B cell (primary cell): ENCODE measurements around the gene FBLN7. TPM values are rescaled to one million over a fixed set of nuclear protein-coding genes. Genes with fewer than 3 reads are reported as not detected.

ENCODE experiments used
- ATAC-seq: fragments of 200-7000 bp; cut with Tn5 transposase; one replicate; pipeline ENCODE4 v1.10.0; 2021; ENCODE audit warnings: low read depth, mild to moderate bottlenecking, moderate number of reproducible peaks, moderate library complexity
- CTCF ChIA-PET: fragments of 350-600 bp; sonication (Branson Sonifier 250); formaldehyde crosslinking; loops from one replicate; lab custom pipeline; 2021; ENCODE audit warnings: antibody characterized with exemption, inconsistent platforms; lab: Charles Lee
- POLR2A ChIA-PET: fragments of 350-600 bp; sonication (Branson Sonifier 250); formaldehyde crosslinking; loops from one replicate; lab custom pipeline; 2021; ENCODE audit warnings: antibody characterized with exemption; lab: Charles Lee
- DNase-seq: peaks from one replicate; pipeline ENCODE4 v3.0.0; 2013
- H2AFZ ChIP-seq: 2 replicates; pipeline ENCODE4 v1.6.1; 2012; ENCODE audit warnings: mild to moderate bottlenecking, low read depth, low read length; ENCODE audit not compliant: insufficient read depth, poor library complexity, severe bottlenecking
- H3K27ac ChIP-seq, 2 donors: 1 replicate in 1 of 2; 2 replicates in 1 of 2; pipeline ENCODE4 v1.5.1; 2012 to 2013; ENCODE audit warnings: low read length in 2 of 2, mild to moderate bottlenecking in 2 of 2, moderate library complexity in 1 of 2
- H3K27me3 ChIP-seq, 4 experiments: fragments of 200-600 bp in 1 of 4; sonication (generic) in 1 of 4; replicated peaks in 1 of 4; 1 replicate in 2 of 4; 2 replicates in 2 of 4; pipeline versions ENCODE4 v1.6.1 to v1.7.0; 2013 to 2016; ENCODE audit warnings: low read length in 3 of 4, mild to moderate bottlenecking in 2 of 4, mixed read lengths in 1 of 4, moderate library complexity in 1 of 4; ENCODE audit not compliant: insufficient read depth in 4 of 4, control insufficient read depth in 3 of 4; ENCODE audit errors: control extremely low read depth in 1 of 4
- H3K36me3 ChIP-seq, 2 experiments: replicated peaks in 1 of 2; 1 replicate in 1 of 2; 2 replicates in 1 of 2; pipeline versions ENCODE4 v1.6.1 to v1.7.1; 2013; ENCODE audit warnings: low read length in 1 of 2; ENCODE audit not compliant: insufficient read depth in 2 of 2, control insufficient read depth in 1 of 2; ENCODE audit errors: control extremely low read depth in 1 of 2, extremely low read depth in 1 of 2
- H3K4me1 ChIP-seq, 2 donors: fragments of 200-600 bp in 1 of 2; sonication (generic) in 1 of 2; 1 replicate in 1 of 2; 2 replicates in 1 of 2; pipeline versions ENCODE4 v1.5.1 to v1.6.1; 2013 to 2017; ENCODE audit warnings: low read length in 2 of 2; ENCODE audit not compliant: control insufficient read depth in 2 of 2, insufficient read depth in 2 of 2
- H3K4me2 ChIP-seq: replicated peaks from 2 replicates; pipeline ENCODE3; 2012; ENCODE audit warnings: mild to moderate bottlenecking, low read depth, low read length; ENCODE audit not compliant: poor library complexity, severe bottlenecking
- H3K4me3 ChIP-seq, 5 experiments: fragments of 200-600 bp in 1 of 5; sonication (generic) in 1 of 5; 1 replicate in 3 of 5; 2 replicates in 2 of 5; pipeline versions ENCODE4 v1.5.1 to v1.7.0; 2011 to 2016; ENCODE audit warnings: low read length in 4 of 5, mild to moderate bottlenecking in 4 of 5, low read depth in 2 of 5, control low read depth in 1 of 5, moderate library complexity in 1 of 5; ENCODE audit not compliant: insufficient read depth in 1 of 5; ENCODE audit errors: control extremely low read depth in 1 of 5, extremely low read depth in 1 of 5
- H3K79me2 ChIP-seq: fragments of 200-600 bp; sonication (generic); one replicate; pipeline ENCODE4 v1.6.0; 2016; ENCODE audit warnings: low read length; ENCODE audit not compliant: control insufficient read depth, insufficient read depth
- H3K9ac ChIP-seq: fragments of 200-600 bp; sonication (generic); 2 replicates; pipeline ENCODE4 v1.6.1; 2017; ENCODE audit warnings: mild to moderate bottlenecking, low read length, moderate library complexity
- H3K9me3 ChIP-seq, 3 donors: one replicate each; pipeline versions ENCODE4 v1.6.1 to v1.7.1; 2013; ENCODE audit warnings: low read length in 2 of 3; ENCODE audit not compliant: control insufficient read depth in 2 of 3, insufficient read depth in 1 of 3; ENCODE audit errors: control extremely low read depth in 1 of 3
- H4K20me1 ChIP-seq: 2 replicates; pipeline ENCODE4 v1.6.0; 2012; ENCODE audit warnings: mild to moderate bottlenecking, low read length; ENCODE audit not compliant: insufficient read depth, control insufficient read depth, poor library complexity, severe bottlenecking
- H3K27ac Mint-ChIP-seq: one replicate; pipeline ENCODE4 v1.8.0; 2021; ENCODE audit warnings: mixed read lengths
- H3K27me3 Mint-ChIP-seq: one replicate; pipeline ENCODE4 v1.8.0; 2021; ENCODE audit warnings: mixed read lengths
- H3K4me1 Mint-ChIP-seq: one replicate; pipeline ENCODE4 v1.8.0; 2021; ENCODE audit warnings: mixed read lengths
- H3K4me3 Mint-ChIP-seq: one replicate; pipeline ENCODE4 v1.8.0; 2021; ENCODE audit warnings: mixed read lengths
- H3K9me3 Mint-ChIP-seq: one replicate; pipeline ENCODE4 v1.8.0; 2022; ENCODE audit warnings: mixed read lengths; ENCODE audit not compliant: insufficient read depth
- CTCF ChIP-seq: fragments of 200-600 bp; IDR thresholded peaks from one replicate; pipeline ENCODE4 v1.8.0; 2022; ENCODE audit warnings: antibody characterized with exemption, mild to moderate bottlenecking
- EZH2 ChIP-seq: IDR thresholded peaks from 2 replicates; pipeline ENCODE4 v1.6.1; 2012; ENCODE audit warnings: borderline replicate concordance, low read depth, mild to moderate bottlenecking, moderate library complexity, low read length; ENCODE audit not compliant: insufficient read depth, poor library complexity, severe bottlenecking
- WGBS: methylation state at CpG from one replicate; pipeline ENCODE4 v1.1.5; 2013; ENCODE audit warnings: missing lambda C conversion rate; ENCODE audit not compliant: insufficient coverage; 5-methylcytosine and 5-hydroxymethylcytosine counted together
- intact Hi-C: fragments of 100-400 bp; cut with micrococcal nuclease; formaldehyde crosslinking; loops from one replicate; pipeline ENCODE4 v1.10.0; 2022
- polyA plus RNA-seq: library from polyadenylated mRNA; depleted of rRNA; stranded (reverse); fragments of >200 nt; gene quantifications from 2 replicates; pipeline ENCODE4 v1.2.3, GENCODE V29; 2012
- total RNA-seq, 2 donors: library from RNA; stranded (reverse); fragments of 120-200 nt in 1 of 2; gene quantifications; 1 replicate in 1 of 2; 2 replicates in 1 of 2; pipeline versions ENCODE4 v1.2.3 to v1.2.4, GENCODE V29; 2013 to 2022

The FBLN7 gene
- total and polyA plus RNA-seq, 2 donors (not counting 1 experiment from before 2014, with no cell fraction given) = 0.13 to 1.1 TPM

DNA sequence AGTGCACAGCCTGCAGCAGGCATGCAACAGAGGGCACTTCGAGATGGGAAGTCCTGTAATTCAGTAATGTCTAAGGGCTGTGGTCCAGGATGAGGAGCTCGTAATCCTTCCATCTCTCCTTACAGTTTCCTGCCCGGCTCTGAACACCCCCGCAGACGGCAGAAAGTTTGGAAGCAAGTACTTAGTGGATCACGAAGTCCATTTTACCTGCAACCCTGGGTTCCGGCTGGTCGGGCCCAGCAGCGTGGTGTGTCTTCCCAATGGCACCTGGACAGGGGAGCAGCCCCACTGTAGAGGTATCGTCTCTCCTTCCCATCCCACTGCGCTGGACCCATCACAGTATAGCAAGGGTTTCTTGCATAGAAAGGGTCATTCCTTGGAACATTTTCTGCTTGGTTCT is 26.7 kb downstream of the FBLN7 start:
- DNase-seq (no peak), ATAC-seq (no peak)
- Histone ChIP-seq H3K9me3 (peaks cover 0 to 10% (median 0%) of the 10 kb centered on the region in 3 donors), H3K27ac (no peak overlapping the region), H4K20me1 (no peaks in the 10 kb centered on the region), H3K79me2 (no peaks in the 10 kb centered on the region), H3K4me2 (no peak overlapping the region), H3K4me3 (no peak overlapping the region), H3K27me3 (no peaks in the 10 kb centered on the region), H3K36me3 (no peaks in the 10 kb centered on the region), H3K4me1 (no peaks in the 10 kb centered on the region), H2AFZ (no peak overlapping the region), H3K9ac (no peak overlapping the region)
- intact Hi-C loops = no loop called here
- Mint-ChIP-seq H3K4me3 (no peak overlapping the region), H3K27me3 (no peaks in the 10 kb centered on the region), H3K27ac (no peak overlapping the region), H3K4me1 (no peaks in the 10 kb centered on the region), H3K9me3 (no peaks in the 10 kb centered on the region)
- WGBS = 97% methylated on average over 9 of the region's 11 CpGs
- ChIA-PET CTCF (no interaction called here), POLR2A (no interaction called here)
- no peak for TF ChIP-seq EZH2
- TF ChIP-seq CTCF = no peak

GRCh38 chr2:112165296-112165695 is 27.1 kb downstream of the FBLN7 start:
- POLR2A ChIA-PET = no interaction called here

More at GRCh38 chr2:112165296-112165695, 27.1 kb downstream of the FBLN7 start:
- no peaks in the 10 kb centered on the region for H3K4me1 ChIP-seq
- H3K4me1 Mint-ChIP-seq = no peaks in the 10 kb centered on the region
- H3K27ac Mint-ChIP-seq = no peak overlapping the region
- DNase-seq (no peak), ATAC-seq (no peak)
- H3K27me3 Mint-ChIP-seq = no peaks in the 10 kb centered on the region
- H3K4me2 ChIP-seq = no peak overlapping the region
- H3K9ac ChIP-seq = no peak overlapping the region
- intact Hi-C loops = no loop called here
- H4K20me1 ChIP-seq = no peaks in the 10 kb centered on the region
- no peaks in the 10 kb centered on the region for H3K36me3 ChIP-seq
- no peak for TF ChIP-seq EZH2
- TF ChIP-seq CTCF = no peak
- WGBS = 95% methylated on average over 2 of the region's 4 CpGs
- H3K4me3 ChIP-seq = no peak overlapping the region
- no peak overlapping the region for H3K27ac ChIP-seq
- CTCF ChIA-PET = no interaction called here
- H3K9me3 Mint-ChIP-seq = no peaks in the 10 kb centered on the region
- H3K4me3 Mint-ChIP-seq = no peak overlapping the region
- H3K79me2 ChIP-seq = no peaks in the 10 kb centered on the region
- H3K9me3 ChIP-seq = peaks cover 0 to 6% (median 0%) of the 10 kb centered on the region in 3 donors
- H2AFZ ChIP-seq = no peak overlapping the region
- H3K27me3 ChIP-seq = no peaks in the 10 kb centered on the region
